ENCODE results near the gene ZXDC. TPM values are rescaled to one million over a fixed set of nuclear protein-coding genes. Genes with fewer than 3 reads are reported as not detected.
A peak's percentile ranks its signal among the peaks of the same experiment; 100 is the strongest.

Gene ZXDC
- total RNA-seq, 1 donor from 2014 or later, result 31.8 TPM

- peaks cover 5% of the 10 kb centered on the region for H3K9me3 Mint-ChIP-seq (ENCODE audit: unreplicated experiment)
- peak; percentile 76 for DNase-seq (ENCODE audit: extremely low spot score, unreplicated experiment)
- no peak overlapping the region for H3K4me3 Mint-ChIP-seq (ENCODE audit: unreplicated experiment)
- H3K36me3 Mint-ChIP-seq (ENCODE audit: unreplicated experiment), result no peaks in the 10 kb centered on the region
- H3K27me3 Mint-ChIP-seq (ENCODE audit: unreplicated experiment), result no peaks in the 10 kb centered on the region
- H3K4me1 Mint-ChIP-seq (ENCODE audit: unreplicated experiment), result peaks cover 6% of the 10 kb centered on the region
- TF ChIP-seq, protein P1, sequence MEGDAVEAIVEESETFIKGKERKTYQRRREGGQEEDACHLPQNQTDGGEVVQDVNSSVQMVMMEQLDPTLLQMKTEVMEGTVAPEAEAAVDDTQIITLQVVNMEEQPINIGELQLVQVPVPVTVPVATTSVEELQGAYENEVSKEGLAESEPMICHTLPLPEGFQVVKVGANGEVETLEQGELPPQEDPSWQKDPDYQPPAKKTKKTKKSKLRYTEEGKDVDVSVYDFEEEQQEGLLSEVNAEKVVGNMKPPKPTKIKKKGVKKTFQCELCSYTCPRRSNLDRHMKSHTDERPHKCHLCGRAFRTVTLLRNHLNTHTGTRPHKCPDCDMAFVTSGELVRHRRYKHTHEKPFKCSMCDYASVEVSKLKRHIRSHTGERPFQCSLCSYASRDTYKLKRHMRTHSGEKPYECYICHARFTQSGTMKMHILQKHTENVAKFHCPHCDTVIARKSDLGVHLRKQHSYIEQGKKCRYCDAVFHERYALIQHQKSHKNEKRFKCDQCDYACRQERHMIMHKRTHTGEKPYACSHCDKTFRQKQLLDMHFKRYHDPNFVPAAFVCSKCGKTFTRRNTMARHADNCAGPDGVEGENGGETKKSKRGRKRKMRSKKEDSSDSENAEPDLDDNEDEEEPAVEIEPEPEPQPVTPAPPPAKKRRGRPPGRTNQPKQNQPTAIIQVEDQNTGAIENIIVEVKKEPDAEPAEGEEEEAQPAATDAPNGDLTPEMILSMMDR (IDR thresholded peaks at IDR 0.05), result no peak
- no peak overlapping the region for H3K27ac Mint-ChIP-seq (ENCODE audit: unreplicated experiment)
Measured at GRCh38 chr3:126424039-126424717, 51.5 kb downstream of the ZXDC start.

GRCh38 chr3:126423191-126424038 lies 52.3 kb downstream of the ZXDC start:
- DNase-seq (ENCODE audit: extremely low spot score, unreplicated experiment), result peak; percentile 78
- Mint-ChIP-seq H3K27ac (ENCODE audit: unreplicated experiment) (no peak overlapping the region), H3K4me3 (ENCODE audit: unreplicated experiment) (no peak overlapping the region), H3K4me1 (ENCODE audit: unreplicated experiment) (peaks cover 6% of the 10 kb centered on the region), H3K36me3 (ENCODE audit: unreplicated experiment) (no peaks in the 10 kb centered on the region), H3K27me3 (ENCODE audit: unreplicated experiment) (no peaks in the 10 kb centered on the region), H3K9me3 (ENCODE audit: unreplicated experiment) (peaks cover 5% of the 10 kb centered on the region)
- TF ChIP-seq, protein P1 (IDR thresholded peaks at IDR 0.05), result no peak

DNA sequence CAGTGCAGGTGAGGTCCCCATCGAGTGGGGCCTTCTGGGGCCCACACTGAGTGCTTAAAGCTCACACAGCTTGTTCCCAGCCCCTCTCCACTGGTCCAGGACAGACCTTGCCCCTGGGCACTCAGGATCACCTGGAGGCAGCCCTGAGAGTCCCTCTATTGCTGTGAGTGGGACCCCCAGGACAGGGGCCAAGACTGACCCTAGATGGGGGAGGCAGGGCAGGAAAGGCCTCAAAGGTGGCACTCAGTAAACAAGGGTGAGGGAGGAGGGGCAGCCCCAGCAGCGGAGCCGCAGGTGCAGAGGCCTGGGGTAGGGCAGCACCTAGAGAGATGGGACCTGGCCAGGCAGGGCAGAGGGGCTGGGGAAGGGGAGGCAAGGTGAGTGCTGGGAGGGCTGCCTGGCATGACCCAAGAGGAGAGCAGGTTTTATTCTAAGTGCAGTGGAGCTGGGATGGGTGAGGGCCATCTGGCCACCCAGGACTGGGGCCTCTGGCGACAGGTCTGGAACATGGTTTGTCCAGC lies 53.1 kb downstream of the ZXDC start:
- H3K9me3 Mint-ChIP-seq (ENCODE audit: unreplicated experiment), result peaks cover 5% of the 10 kb centered on the region
- TF ChIP-seq, protein P1 (IDR thresholded peaks at IDR 0.05), result no peak
- H3K27me3 Mint-ChIP-seq (ENCODE audit: unreplicated experiment), result no peaks in the 10 kb centered on the region
- no peak overlapping the region for H3K27ac Mint-ChIP-seq (ENCODE audit: unreplicated experiment)
- no peaks in the 10 kb centered on the region for H3K36me3 Mint-ChIP-seq (ENCODE audit: unreplicated experiment)
- no peak overlapping the region for H3K4me3 Mint-ChIP-seq (ENCODE audit: unreplicated experiment)
- peak; percentile 80 for DNase-seq (ENCODE audit: extremely low spot score, unreplicated experiment)
- H3K4me1 Mint-ChIP-seq (ENCODE audit: unreplicated experiment), result peaks cover 6% of the 10 kb centered on the region

- Mint-ChIP-seq H3K4me1 (ENCODE audit: unreplicated experiment) (peaks cover 6% of the 10 kb centered on the region), H3K9me3 (ENCODE audit: unreplicated experiment) (peaks cover 5% of the 10 kb centered on the region), H3K36me3 (ENCODE audit: unreplicated experiment) (no peaks in the 10 kb centered on the region), H3K27me3 (ENCODE audit: unreplicated experiment) (no peaks in the 10 kb centered on the region), H3K27ac (ENCODE audit: unreplicated experiment) (no peak overlapping the region), H3K4me3 (ENCODE audit: unreplicated experiment) (no peak overlapping the region)
- no peak for DNase-seq (ENCODE audit: extremely low spot score, unreplicated experiment)
- TF ChIP-seq, protein P1 (IDR thresholded peaks at IDR 0.05), result no peak
Measured at GRCh38 chr3:126422121-126422520, 53.6 kb downstream of the ZXDC start.

DNA sequence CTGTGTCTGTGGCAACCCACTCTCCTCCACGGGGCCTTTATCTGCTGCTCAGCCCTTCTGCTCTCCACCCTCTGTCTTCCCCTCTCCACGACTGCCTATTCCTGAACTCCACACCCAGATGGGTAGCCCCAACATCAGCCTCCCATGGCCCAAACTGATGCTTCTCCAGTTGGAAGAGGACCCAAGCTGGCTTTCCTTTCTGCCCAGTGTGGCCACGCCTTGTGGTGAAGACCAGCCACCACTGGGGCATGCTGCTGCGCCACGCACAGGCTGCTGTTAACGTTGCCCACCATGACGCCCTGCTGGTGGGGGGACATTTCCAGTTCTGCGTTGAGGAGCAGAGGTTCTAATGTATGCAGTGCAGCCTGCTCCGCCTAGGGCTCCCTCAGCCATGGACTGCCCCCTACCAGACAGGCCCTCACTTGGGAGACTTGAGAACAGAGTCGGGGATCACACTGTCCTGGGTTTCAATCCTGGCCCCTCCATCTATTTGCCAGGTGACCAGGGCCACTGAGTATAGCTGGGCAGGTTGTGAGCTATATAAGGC lies 54.0 kb downstream of the ZXDC start:
- Mint-ChIP-seq H3K4me1 (ENCODE audit: unreplicated experiment) (peaks cover 6% of the 10 kb centered on the region), H3K36me3 (ENCODE audit: unreplicated experiment) (no peaks in the 10 kb centered on the region), H3K27me3 (ENCODE audit: unreplicated experiment) (no peaks in the 10 kb centered on the region), H3K4me3 (ENCODE audit: unreplicated experiment) (no peak overlapping the region), H3K9me3 (ENCODE audit: unreplicated experiment) (peaks cover 5% of the 10 kb centered on the region), H3K27ac (ENCODE audit: unreplicated experiment) (no peak overlapping the region)
- peak; percentile 81 for DNase-seq (ENCODE audit: extremely low spot score, unreplicated experiment)
- TF ChIP-seq, protein P1 (IDR thresholded peaks at IDR 0.05), result no peak

Data from osteocyte (in vitro differentiated cells).